Aorta (tissue), 5 donors: ENCODE data around the gene MED25. TPM values are rescaled to one million over a fixed set of nuclear protein-coding genes. Genes with fewer than 3 reads are reported as not detected.

Experiments used
- ATAC-seq: fragments of 200-7000 bp; cut with Tn5 transposase; one replicate; pipeline ENCODE4 v1.9.1; 2022; ENCODE audit warnings: moderate library complexity; ENCODE audit not compliant: low FRiP score
- DNase-seq, 2 donors: peaks; one replicate each; pipeline ENCODE4 v3.0.0-alpha.2; 2020
- H3K27ac ChIP-seq, 2 donors: one replicate each; pipeline ENCODE4 v1.5.1; 2013; ENCODE audit warnings: low read length in 2 of 2, mild to moderate bottlenecking in 2 of 2, moderate library complexity in 2 of 2, control low read depth in 1 of 2, inconsistent platforms in 1 of 2, low read depth in 1 of 2
- H3K27me3 ChIP-seq, 2 donors: one replicate each; pipeline ENCODE4 v1.6.1; 2013; ENCODE audit warnings: control low read depth in 1 of 2, low read length in 1 of 2, mild to moderate bottlenecking in 1 of 2, moderate library complexity in 1 of 2; ENCODE audit not compliant: insufficient read depth in 2 of 2, control insufficient read depth in 1 of 2
- H3K36me3 ChIP-seq, 2 donors: one replicate each; pipeline ENCODE4 v1.6.1; 2013; ENCODE audit warnings: control low read depth in 1 of 2, low read length in 1 of 2, mild to moderate bottlenecking in 1 of 2; ENCODE audit not compliant: insufficient read depth in 2 of 2, control insufficient read depth in 1 of 2
- H3K4me1 ChIP-seq, 2 donors: one replicate each; pipeline ENCODE4 v1.6.1; 2013; ENCODE audit warnings: low read length in 2 of 2, control low read depth in 1 of 2, mild to moderate bottlenecking in 1 of 2, moderate library complexity in 1 of 2; ENCODE audit not compliant: insufficient read depth in 2 of 2, control insufficient read depth in 1 of 2
- H3K4me3 ChIP-seq, 2 donors: one replicate each; pipeline ENCODE4 v1.5.1; 2013; ENCODE audit warnings: low read length in 2 of 2, control low read depth in 1 of 2, mild to moderate bottlenecking in 1 of 2
- H3K9me3 ChIP-seq: one replicate; pipeline ENCODE4 v1.6.1; 2013; ENCODE audit warnings: mild to moderate bottlenecking, low read length; ENCODE audit not compliant: control insufficient read depth
- WGBS, 2 donors: extraction: QIAGEN DNeasy Blood & Tissue Kit; methylation state at CpG; one replicate each; pipeline ENCODE4 v1.1.7; 2013; 5-methylcytosine and 5-hydroxymethylcytosine counted together
- intact Hi-C, 2 donors: fragments of 100-400 bp; cut with DNase I; formaldehyde crosslinking; loops; one replicate each; pipeline versions ENCODE4 v1.14.2 to v1.15.0; 2022
- polyA plus RNA-seq, 2 donors: library from polyadenylated mRNA; stranded (reverse); fragments of 200-250 nt; gene quantifications; one replicate each; pipeline ENCODE4 v1.2.3, GENCODE V29; 2013
- total RNA-seq, 2 donors: library from RNA; stranded (reverse); fragmentation: NEBNext Ultra II Directional; extraction: Animal tissue kit (Norgen Biotek cat#: 25700); gene quantifications; one replicate each; pipeline ENCODE4 v1.2.1, GENCODE V29; 2021
- donor health status: healthy with polysubstance abuse.
- donor health status: Bipolar disorder and iron deficiency.
- donor health status: DM: no; HTN: no; CAD: no.
- donor health status: DM: no; HTN: no; CAD: no.
- donor health status: DM: yes; HTN: yes; CAD: no.

The MED25 gene
- total and polyA plus RNA-seq, 4 donors: 18.3 to 52.8 (median 33.7) TPM

GRCh38 chr19:49840321-49840720, 22.2 kb downstream of the MED25 start:
- Histone ChIP-seq H3K27me3 (no peaks in the 10 kb centered on the region), H3K4me3 (no peak overlapping the region), H3K27ac (no peak overlapping the region), H3K36me3 (no peaks in the 10 kb centered on the region), H3K9me3 (no peaks in the 10 kb centered on the region), H3K4me1 (no peaks in the 10 kb centered on the region)
- 77 to 86% methylated on average over 11 of the region's 11 CpGs for WGBS, 2 donors
- ATAC-seq: no peak
- no peak for DNase-seq
- intact Hi-C loops: no loop called here

GRCh38 chr19:49840736-49841249, 22.7 kb downstream of the MED25 start:
- no peaks in the 10 kb centered on the region for H3K9me3 ChIP-seq
- no peak overlapping the region for H3K4me3 ChIP-seq
- no peak for DNase-seq
- H3K36me3 ChIP-seq: no peaks in the 10 kb centered on the region
- H3K27ac ChIP-seq: no peak overlapping the region
- 88 to 90% methylated on average over 17 of the region's 17 CpGs for WGBS, 2 donors
- H3K4me1 ChIP-seq: no peaks in the 10 kb centered on the region
- intact Hi-C loops: no loop called here
- no peaks in the 10 kb centered on the region for H3K27me3 ChIP-seq
- no peak for ATAC-seq

GRCh38 chr19:49843265-49843664, 25.2 kb downstream of the MED25 start:
- no peak overlapping the region for H3K4me3 ChIP-seq
- intact Hi-C loops: no loop called here
- no peaks in the 10 kb centered on the region for H3K36me3 ChIP-seq
- no peaks in the 10 kb centered on the region for H3K4me1 ChIP-seq
- ATAC-seq (no peak), DNase-seq (no peak)
- 86 to 90% methylated on average over 3 of the region's 3 CpGs for WGBS, 2 donors
- no peak overlapping the region for H3K27ac ChIP-seq
- H3K9me3 ChIP-seq: no peaks in the 10 kb centered on the region
- H3K27me3 ChIP-seq: no peaks in the 10 kb centered on the region

- Histone ChIP-seq H3K27me3 (no peaks in the 10 kb centered on the region), H3K27ac (no peak overlapping the region), H3K4me3 (no peak overlapping the region), H3K4me1 (no peaks in the 10 kb centered on the region), H3K9me3 (no peaks in the 10 kb centered on the region), H3K36me3 (no peaks in the 10 kb centered on the region)
- WGBS, 2 donors: 87 to 89% methylated on average over 18 of the region's 18 CpGs
- intact Hi-C loops: no loop called here
- DNase-seq (no peak), ATAC-seq (no peak)
These were observed 26.3 kb downstream of the MED25 start for GRCh38 chr19:49844138-49845095.

DNA sequence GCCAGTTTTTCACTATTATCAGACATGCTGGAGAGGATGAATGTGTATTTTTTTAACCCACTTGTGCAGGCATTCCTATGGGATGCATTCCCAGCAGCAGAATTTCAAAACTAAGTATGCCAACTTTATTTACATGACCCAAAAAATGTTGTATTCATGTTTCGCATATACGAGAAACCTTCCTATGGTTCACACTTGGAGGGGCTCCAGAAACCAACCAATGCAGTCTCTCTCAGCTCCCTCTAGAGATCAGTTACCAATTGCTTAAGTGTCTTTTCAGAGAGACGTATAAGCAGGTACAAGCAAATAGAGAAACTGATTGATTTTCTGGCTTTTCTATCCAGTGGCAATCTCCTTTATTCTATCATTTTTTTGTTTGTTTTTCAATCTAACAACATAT, 27.3 kb downstream of the MED25 start:
- no peak overlapping the region for H3K4me3 ChIP-seq
- WGBS, 2 donors: 55 to 57% methylated on average over 3 of the region's 3 CpGs
- DNase-seq (no peak), ATAC-seq (no peak)
- intact Hi-C loops: no loop called here
- no peaks in the 10 kb centered on the region for H3K4me1 ChIP-seq
- H3K9me3 ChIP-seq: no peaks in the 10 kb centered on the region
- H3K27ac ChIP-seq: no peak overlapping the region
- no peaks in the 10 kb centered on the region for H3K27me3 ChIP-seq
- H3K36me3 ChIP-seq: no peaks in the 10 kb centered on the region

GRCh38 chr19:49846408-49846807, 28.3 kb downstream of the MED25 start:
- WGBS, 2 donors: 70 to 78% methylated on average over 5 of the region's 5 CpGs
- no peaks in the 10 kb centered on the region for H3K9me3 ChIP-seq
- no peaks in the 10 kb centered on the region for H3K36me3 ChIP-seq
- ATAC-seq: no peak
- no peak overlapping the region for H3K4me3 ChIP-seq
- no peak overlapping the region for H3K27ac ChIP-seq
- no peak for DNase-seq
- intact Hi-C loops: no loop called here
- no peaks in the 10 kb centered on the region for H3K27me3 ChIP-seq
- H3K4me1 ChIP-seq: no peaks in the 10 kb centered on the region

GRCh38 chr19:49847731-49848696, 29.9 kb downstream of the MED25 start:
- H3K36me3 ChIP-seq: no peaks in the 10 kb centered on the region
- no peak for ATAC-seq
- H3K9me3 ChIP-seq: no peaks in the 10 kb centered on the region
- DNase-seq: no peak
- intact Hi-C loops: no loop called here
- H3K27ac ChIP-seq: no peak overlapping the region
- H3K4me3 ChIP-seq: no peak overlapping the region
- no peaks in the 10 kb centered on the region for H3K27me3 ChIP-seq
- 90 to 92% methylated on average over 10 of the region's 10 CpGs for WGBS, 2 donors
- no peaks in the 10 kb centered on the region for H3K4me1 ChIP-seq

- Histone ChIP-seq H3K4me1 (no peaks in the 10 kb centered on the region), H3K27ac (no peak overlapping the region), H3K36me3 (no peaks in the 10 kb centered on the region), H3K4me3 (no peak overlapping the region), H3K9me3 (no peaks in the 10 kb centered on the region), H3K27me3 (no peaks in the 10 kb centered on the region)
- ATAC-seq: no peak
- no peak for DNase-seq
- intact Hi-C loops: no loop called here
- WGBS, 2 donors: 93% methylated on average over 3 of the region's 3 CpGs
These were observed 30.8 kb downstream of the MED25 start for GRCh38 chr19:49848938-49849337.
